NCI-H510A treated with DMSO at 0.1 percent for 48 hours (cell line): Measurements from ENCODE around the gene CIB4.
"Not testable (repeated sequence)": the region's sequence is repeated elsewhere in the genome, so short reads cannot be mapped to it uniquely, and the experiment has no call there.

Source experiments
- DNase-seq: peaks from one replicate; lab custom pipeline; 2025; lab: John Stamatoyannopoulos, UW

Gene CIB4

GRCh38 chr2:26666671-26667070 is 25.5 kb upstream of the CIB4 start:
- DNase-seq = no peak

GRCh38 chr2:26665296-26665695 is 24.1 kb upstream of the CIB4 start:
- DNase-seq = not testable (repeated sequence)

GRCh38 chr2:26660363-26660962 is 19.3 kb upstream of the CIB4 start:
- no peak for DNase-seq

- no peak for DNase-seq
Measured at GRCh38 chr2:26658691-26659346, 17.7 kb upstream of the CIB4 start.

GRCh38 chr2:26657265-26657664 is 16.1 kb upstream of the CIB4 start:
- no peak for DNase-seq

- no peak for DNase-seq
Measured at GRCh38 chr2:26655611-26656195, 14.5 kb upstream of the CIB4 start.

- DNase-seq = not testable (repeated sequence)
Measured at GRCh38 chr2:26655120-26655519, 14.0 kb upstream of the CIB4 start.

GRCh38 chr2:26654061-26654340 is 12.8 kb upstream of the CIB4 start:
- DNase-seq = no peak

- peak; percentile 45 for DNase-seq
Measured at GRCh38 chr2:26653207-26654060, 12.3 kb upstream of the CIB4 start.

GRCh38 chr2:26652361-26653041 is 11.3 kb upstream of the CIB4 start:
- DNase-seq = no peak

- no peak for DNase-seq
Measured at GRCh38 chr2:26651799-26652198, 10.6 kb upstream of the CIB4 start.

GRCh38 chr2:26651470-26651771 is 10.3 kb upstream of the CIB4 start:
- DNase-seq = no peak

GRCh38 chr2:26650713-26651469 is 9.7 kb upstream of the CIB4 start:
- DNase-seq = no peak

GRCh38 chr2:26649992-26650712 is 9.0 kb upstream of the CIB4 start:
- DNase-seq = no peak

GRCh38 chr2:26649322-26649721 is 8.2 kb upstream of the CIB4 start:
- no peak for DNase-seq

- DNase-seq = no peak
Measured at GRCh38 chr2:26648516-26648915, 7.3 kb upstream of the CIB4 start.

GRCh38 chr2:26647981-26648380 is 6.8 kb upstream of the CIB4 start:
- DNase-seq = no peak

GRCh38 chr2:26646986-26647672 is 6.0 kb upstream of the CIB4 start:
- no peak for DNase-seq

- no peak for DNase-seq
Measured at GRCh38 chr2:26645762-26646161, 4.6 kb upstream of the CIB4 start.

- DNase-seq = no peak
Measured at GRCh38 chr2:26644188-26644835, 3.1 kb upstream of the CIB4 start.
